GM12865 (cell line): ENCODE results near the gene SLC12A9.
A peak's percentile ranks its signal among the peaks of the same experiment; 100 is the strongest.
"Not testable (repeated sequence)": the region's sequence is repeated elsewhere in the genome, so short reads cannot be mapped to it uniquely, and the experiment has no call there.

Experiments
- DNase-seq: peaks from one replicate; pipeline ENCODE4 v3.0.0; 2010; ENCODE audit warnings: low read depth
- H3K4me3 ChIP-seq: 2 replicates; pipeline ENCODE4 v1.5.1; 2011; ENCODE audit warnings: mild to moderate bottlenecking, low read depth, low read length, control low read depth
- CTCF ChIP-seq: IDR thresholded peaks from 2 replicates; pipeline ENCODE4 v1.5.1; 2011; ENCODE audit warnings: low read length, control low read depth, low read depth, inconsistent platforms; ENCODE audit not compliant: insufficient read depth; ENCODE audit errors: missing control alignments

The SLC12A9 gene

GRCh38 chr7:100836812-100837098 lies 15.8 kb upstream of the SLC12A9 start:
- no peak for DNase-seq
- TF ChIP-seq CTCF: no peak
- H3K4me3 ChIP-seq: peak overlapping the region; percentile 68

- H3K4me3 ChIP-seq: peak overlapping the region; percentile 68
- no peak for TF ChIP-seq CTCF
- DNase-seq: peak; percentile 90
These were observed 15.2 kb upstream of the SLC12A9 start for GRCh38 chr7:100837099-100837836.

- no peak for DNase-seq
- TF ChIP-seq CTCF: no peak
- no peak overlapping the region for H3K4me3 ChIP-seq
These were observed 13.2 kb upstream of the SLC12A9 start for GRCh38 chr7:100839361-100839760.

GRCh38 chr7:100840470-100841100 lies 11.9 kb upstream of the SLC12A9 start:
- DNase-seq: no peak
- TF ChIP-seq CTCF: no peak
- no peak overlapping the region for H3K4me3 ChIP-seq

- no peak for TF ChIP-seq CTCF
- H3K4me3 ChIP-seq: no peak overlapping the region
- DNase-seq: no peak
These were observed 5.2 kb upstream of the SLC12A9 start for GRCh38 chr7:100847360-100847759.

GRCh38 chr7:100854146-100854895 lies 1.8 kb downstream of the SLC12A9 start:
- no peak overlapping the region for H3K4me3 ChIP-seq
- no peak for DNase-seq
- no peak for TF ChIP-seq CTCF

- not testable (repeated sequence) for H3K4me3 ChIP-seq, DNase-seq
These were observed 2.4 kb downstream of the SLC12A9 start for GRCh38 chr7:100854899-100855298.
